Hypothalamus (tissue), 51 donors: ENCODE results near the gene ZNF256.

ENCODE experiments used
- DNase-seq, 51 donors: peaks; one replicate each; lab custom pipeline; 2025; lab: John Stamatoyannopoulos, UW

ZNF256 gene

DNA sequence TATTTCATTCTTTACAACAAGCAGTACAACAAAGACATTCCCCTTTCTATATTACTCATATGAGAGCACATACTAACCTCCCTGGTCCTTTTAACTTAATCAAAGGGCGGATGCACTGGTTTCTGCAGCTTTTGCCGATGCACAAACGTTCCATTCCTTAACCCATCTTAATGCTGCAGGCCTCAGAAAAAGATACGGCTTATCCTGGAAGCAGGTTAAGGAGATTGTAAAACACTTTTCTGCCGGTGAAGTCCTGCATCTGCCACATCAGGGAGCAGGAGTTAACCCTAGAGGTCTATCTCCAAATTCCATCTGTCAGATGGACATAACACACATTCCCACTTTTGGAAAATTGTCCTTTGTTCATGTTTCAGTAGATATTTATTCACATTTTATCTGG is 47.2 kb downstream of the ZNF256 start:
- no peak for DNase-seq
